NCI-H748 treated with DMSO at 0.1 percent for 48 hours (cell line): Measurements from ENCODE around the gene FANCC.
"Not testable (repeated sequence)": the region's sequence is repeated elsewhere in the genome, so short reads cannot be mapped to it uniquely, and the experiment has no call there.

Experiments used
- DNase-seq: peaks from one replicate; lab custom pipeline; 2025; lab: John Stamatoyannopoulos, UW

FANCC gene

DNA sequence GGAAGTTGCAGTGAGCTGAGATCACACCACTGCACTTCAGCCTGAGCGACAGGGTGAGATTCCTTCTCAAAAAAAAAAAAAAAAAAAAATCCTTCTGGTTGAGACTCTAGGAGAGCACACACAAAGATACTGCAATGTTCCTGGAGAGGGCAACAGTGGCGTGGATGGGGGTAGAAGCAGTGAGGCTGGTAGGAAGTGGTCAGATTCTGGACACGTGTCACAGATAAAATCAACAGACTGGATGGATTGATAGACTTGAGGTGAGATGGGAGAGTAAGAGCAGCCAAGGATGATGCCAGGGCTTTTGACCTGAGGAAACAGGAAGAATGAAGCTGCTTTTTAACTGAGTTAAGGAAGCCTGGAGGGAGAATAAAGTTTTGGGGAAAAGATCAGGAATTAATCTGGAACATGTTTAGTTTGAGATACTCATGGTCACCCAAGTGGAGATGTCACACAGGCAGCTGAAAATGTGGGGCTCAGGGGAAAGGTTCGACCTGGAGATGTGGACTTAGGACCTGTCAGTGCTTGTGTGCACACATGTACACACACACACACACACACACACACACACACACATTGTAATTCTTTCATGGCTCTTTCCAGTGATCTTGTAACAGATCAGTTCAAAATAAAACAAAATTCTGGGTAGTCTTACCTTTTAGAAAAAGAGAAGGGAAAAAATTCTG, 88.1 kb downstream of the FANCC start:
- DNase-seq, result no peak

DNA sequence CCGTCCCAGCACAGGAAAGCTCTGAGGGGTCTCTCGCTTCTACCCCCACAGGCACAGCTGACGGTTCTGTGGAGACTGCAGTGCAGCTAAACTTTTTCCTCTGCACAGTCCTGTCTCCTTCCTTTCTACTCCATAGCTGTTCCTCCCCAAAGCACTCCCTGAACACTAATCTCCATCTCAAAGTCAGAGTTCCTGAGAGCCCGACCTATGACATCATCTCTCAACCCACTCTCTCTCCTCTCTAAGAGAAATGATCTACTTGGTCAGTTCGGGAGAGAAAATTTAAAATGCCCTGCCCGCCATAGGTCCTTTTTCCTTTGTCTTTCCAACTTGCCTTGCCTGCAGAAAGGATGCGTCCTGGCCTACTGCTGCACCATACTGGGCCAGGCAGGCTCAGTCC, 90.6 kb downstream of the FANCC start:
- no peak for DNase-seq

DNA sequence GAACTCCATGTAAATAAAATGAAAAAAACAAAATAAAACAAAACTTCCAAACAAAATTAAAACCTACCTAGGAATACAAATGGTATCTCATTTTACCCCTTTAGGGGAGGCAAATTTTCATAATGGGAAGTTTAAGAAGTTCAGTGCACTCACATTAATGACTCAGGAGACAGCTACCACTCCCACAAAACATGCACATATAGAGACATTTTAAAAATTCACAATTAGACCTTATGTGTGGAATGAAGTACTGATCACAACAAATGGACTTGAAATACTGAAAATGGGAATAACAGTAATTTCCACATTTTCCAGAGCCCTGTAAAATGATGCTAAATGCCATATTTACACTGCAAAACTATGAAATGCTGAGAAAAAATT, 91.8 kb downstream of the FANCC start:
- DNase-seq, result no peak

DNA sequence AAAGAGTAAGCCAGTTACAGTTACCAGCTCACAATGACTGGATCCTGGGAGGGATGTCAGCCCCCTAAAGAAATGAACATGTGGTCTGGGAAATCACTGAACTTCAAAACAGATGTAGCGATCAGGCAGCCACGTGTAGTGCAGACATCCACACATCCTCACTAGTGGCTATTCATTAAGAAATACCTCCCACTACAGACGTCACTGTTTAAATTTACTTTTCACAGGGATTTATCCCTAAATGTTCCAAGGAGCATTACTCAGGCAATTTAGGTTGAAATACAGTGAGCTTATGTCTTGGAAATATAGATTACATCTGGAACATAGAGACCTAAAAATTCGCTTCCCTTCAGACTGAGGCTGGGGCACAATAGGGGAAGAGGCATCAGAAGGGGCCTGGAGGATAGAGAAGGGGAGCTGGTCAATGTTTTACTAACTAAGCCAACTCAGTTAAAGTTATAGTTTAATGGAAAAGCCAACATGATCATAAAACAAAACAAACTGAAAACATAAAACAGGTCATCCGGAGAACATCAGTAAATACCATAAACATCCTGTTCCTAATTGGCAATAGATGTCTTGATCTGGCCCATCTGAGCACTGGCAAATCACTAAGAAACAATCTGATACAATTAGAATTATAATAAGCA, 92.3 kb downstream of the FANCC start:
- DNase-seq, result no peak

DNA sequence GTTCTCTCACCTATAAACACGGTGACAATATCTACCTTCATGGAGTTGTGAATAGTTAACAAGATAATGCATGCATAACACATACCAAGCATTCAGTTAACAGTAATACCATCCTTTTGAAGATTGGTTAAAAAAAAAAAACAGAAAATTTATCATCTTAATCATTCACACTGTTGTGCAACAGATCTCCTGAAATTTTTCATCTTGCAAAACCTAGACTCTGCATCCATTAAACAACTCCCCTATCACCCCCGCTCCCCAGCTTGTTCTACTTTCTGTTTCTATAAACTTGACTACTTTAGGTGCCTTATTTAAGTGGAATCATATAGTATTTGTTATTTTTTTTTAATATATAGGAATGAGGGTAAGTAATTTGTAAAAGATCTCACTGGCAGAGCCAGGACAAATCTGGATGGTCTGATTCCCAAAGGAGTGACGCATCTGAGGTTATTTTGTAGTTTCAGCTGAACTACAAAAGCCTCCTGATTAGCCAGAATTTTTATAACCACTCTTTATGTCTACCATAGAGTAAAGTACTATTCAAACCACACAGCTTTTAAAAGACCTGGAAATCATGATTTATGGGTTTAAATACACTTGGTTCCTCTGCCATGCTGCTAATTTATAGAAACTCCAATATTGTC, 93.0 kb downstream of the FANCC start:
- DNase-seq, result no peak

DNA sequence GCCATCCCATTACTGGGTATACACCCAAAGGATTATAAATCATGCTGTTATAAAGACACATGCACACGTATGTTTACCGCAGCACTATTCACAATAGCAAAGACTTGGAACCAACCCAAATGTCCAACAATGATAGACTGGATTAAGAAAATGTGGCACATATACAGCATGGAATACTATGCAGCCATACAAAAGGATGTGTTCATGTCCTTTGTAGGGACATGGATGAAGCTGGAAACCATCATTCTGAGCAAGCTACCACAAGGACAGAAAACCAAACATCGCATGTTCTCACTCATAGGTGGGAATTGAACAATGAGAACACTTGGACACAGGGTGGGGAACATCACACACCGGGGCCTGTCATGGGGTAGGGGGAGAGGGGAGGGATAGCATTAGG, 97.2 kb downstream of the FANCC start:
- not testable (repeated sequence) for DNase-seq

DNA sequence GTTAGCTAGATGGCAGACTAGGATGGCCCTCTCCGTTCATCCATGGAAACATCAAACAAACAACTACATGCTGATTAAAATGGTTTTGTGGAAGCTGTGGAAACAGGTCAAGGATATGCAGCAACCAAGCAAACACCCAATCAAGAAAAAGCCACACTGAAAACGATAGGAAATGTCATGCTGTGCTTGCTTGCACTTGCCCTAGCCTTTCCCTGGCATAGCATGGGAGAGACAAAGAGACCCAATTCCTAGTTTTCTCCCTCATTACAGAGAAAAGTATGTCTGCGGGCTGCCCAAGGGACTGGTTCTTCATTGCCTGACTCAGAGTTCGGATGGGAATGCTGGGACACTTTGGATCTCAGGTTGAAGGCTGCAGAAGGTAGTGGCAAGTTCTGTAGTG, 98.7 kb downstream of the FANCC start:
- DNase-seq, result no peak

DNA sequence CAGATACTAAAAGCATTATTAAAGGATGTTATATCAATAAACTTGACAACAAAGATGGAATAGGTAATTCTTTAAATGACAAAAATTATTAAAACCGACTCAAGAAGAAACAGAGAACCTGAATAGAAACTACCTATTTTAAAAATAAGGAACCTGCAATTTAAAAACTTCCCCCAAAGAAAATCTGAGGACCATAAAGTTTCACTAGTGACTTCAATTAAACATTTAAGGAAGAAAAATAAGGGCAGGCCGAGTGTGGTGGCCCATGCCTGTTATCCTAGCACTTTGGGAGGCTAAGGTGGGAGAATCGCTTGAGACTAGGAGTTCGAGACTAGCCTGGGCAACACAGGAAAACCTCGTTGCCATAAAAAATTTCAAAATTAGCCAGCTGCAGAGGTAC, 99.6 kb downstream of the FANCC start:
- no peak for DNase-seq

DNA sequence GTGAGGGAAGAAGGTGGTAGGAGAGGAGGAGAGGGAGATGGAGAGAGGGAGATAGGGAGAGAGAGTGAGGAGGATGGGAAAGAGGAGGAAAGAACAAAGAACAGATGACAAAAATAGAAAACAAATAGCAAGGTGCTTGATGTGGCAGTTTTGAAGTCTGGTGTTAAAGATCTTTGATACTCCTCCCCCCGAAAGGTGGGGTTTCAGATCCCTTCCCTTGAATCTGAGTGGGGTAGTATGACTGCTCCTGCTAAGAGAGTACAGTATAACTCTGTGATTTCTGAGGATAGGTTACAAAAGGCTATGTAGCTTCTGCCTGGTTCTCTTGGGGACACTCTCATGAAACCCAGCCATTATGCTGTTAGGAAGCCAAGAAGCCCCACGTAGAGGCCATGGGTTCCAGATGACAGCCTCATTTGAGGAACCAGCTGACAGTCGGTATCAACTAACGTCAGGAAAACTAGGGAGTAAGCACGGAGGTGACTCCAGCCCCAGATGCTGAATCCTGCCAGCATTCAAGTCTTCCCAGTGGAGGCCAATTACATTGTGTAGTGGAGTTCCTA, 102.1 kb downstream of the FANCC start:
- no peak for DNase-seq

DNA sequence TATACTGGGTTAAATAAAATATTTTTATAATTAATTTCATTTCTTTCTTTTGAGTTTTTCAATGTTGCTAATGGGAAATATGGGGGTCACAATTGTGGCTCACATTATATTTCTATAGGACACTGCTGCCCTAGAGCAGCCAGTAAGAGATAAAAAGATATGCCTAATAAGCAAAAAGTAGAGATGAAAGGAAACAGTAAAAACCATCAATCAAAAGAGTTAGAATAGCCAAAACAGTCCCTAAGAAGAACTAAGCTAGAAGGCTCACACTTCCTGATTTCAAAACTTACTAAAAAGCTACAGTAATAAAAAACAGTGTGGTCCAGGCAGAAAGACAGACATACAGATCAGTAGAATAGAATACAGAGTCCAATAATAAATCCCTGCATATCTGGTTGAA, 104.4 kb downstream of the FANCC start:
- DNase-seq, result no peak

DNA sequence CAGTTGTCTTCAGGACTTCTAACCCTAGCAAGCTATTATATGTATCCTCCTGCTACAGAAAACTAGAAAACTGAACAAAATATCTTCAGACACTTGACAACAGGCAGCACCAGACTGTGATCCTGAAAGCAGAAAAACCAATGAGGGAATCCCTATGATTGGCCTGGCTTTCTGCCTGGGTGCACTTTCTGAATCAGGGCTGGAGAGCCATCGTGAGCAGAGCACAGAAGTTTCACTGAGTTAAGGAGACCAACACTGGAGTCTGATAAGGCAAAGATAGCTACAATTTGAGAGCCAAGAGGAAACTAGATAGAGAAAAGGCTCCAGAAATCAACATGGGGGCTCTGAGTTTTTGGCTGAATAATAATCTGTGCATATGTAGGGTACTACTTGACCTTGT, 106.5 kb downstream of the FANCC start:
- no peak for DNase-seq

DNA sequence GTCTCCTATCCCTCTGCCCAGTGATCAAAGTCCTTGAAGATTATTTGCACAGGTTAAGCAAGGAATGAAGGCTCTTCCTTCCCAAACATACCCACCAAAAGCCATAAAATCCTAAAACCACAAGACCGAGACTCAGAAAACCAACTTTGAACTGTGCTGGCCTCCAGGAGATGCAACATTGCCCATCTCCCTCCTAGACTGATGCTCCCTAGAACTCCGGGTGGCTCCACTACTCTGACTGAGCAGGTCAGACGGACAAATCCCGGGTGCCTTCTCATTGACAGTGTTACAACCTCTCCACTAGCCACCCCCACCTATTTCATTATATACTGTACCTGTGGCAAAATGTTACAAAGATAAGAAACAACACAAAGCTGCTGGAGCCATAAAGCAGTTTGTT, 110.1 kb downstream of the FANCC start:
- no peak for DNase-seq

DNA sequence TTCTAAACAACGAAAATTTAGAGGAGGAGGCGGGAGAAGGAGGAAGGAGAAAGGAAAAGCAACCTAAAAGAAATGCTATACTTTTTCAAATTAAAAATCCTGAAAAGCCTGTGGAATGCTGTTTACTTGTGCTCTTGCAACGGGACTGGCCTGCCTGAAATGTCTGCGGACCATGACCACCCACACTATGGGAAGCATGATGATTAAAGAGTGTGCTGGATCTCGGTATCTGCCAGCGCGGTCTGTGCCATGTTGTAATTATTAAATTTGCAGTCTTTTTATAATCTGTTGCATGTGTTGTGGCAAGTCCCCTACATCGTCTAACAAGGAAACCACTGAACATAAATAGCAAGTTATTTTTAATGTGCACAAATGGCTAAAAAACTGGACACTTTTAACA, 111.4 kb downstream of the FANCC start:
- no peak for DNase-seq

DNA sequence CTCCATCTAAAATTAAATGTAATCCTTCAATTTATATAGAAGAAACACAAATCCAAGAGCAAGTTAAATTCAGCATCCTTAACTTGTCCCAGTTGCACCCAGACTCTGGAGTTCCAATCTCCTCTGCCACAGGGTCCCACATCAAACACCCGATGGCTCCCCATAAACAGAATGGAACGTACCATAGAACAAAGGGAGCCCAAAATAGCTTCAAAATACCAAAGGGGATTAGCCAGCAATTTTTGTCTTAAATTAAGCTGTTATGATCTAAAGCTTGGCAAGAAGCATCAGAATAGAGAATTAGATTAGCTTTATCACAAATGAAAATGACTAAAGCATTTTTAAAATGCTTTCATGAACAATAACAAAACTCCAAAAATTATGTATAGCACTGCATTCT, 112.8 kb downstream of the FANCC start:
- DNase-seq, result no peak

DNA sequence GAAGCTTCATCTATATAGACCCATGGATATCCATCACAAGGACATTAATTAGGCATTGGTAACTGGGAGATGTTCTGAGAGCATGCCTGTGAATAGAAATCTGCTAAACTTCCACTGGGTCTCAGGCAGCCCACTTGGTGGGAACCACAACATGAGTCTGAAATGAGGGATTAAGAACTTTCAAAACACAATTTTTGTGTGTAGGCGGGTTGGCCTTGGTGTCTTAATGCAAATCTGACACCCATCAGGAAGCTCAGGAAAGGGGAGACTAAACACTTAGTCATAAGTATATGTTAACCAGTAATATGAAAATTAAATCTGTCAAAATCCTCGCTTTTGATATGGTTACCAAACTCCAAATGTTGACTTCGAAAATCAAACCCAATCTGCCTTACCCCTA, 113.2 kb downstream of the FANCC start:
- DNase-seq, result no peak

DNA sequence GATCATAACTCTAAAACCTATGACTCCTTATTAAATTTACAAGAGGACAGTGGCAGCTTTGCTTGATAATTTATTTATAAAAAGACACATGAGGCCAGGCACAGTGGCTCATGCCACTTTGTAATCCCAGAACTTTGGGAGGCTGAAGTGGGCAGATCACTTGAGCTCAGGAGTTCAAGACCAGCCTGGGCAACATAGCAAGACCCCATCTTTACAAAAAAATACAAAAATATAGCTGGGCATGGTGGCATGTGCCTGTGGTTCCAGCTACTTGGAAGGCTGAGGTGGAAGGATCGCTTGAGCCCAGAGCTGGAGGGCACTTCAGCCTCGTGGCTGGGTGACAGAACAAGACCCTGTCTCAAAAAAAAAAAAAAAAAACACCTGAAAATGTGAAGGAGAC, 114.5 kb downstream of the FANCC start:
- DNase-seq, result not testable (repeated sequence)

DNA sequence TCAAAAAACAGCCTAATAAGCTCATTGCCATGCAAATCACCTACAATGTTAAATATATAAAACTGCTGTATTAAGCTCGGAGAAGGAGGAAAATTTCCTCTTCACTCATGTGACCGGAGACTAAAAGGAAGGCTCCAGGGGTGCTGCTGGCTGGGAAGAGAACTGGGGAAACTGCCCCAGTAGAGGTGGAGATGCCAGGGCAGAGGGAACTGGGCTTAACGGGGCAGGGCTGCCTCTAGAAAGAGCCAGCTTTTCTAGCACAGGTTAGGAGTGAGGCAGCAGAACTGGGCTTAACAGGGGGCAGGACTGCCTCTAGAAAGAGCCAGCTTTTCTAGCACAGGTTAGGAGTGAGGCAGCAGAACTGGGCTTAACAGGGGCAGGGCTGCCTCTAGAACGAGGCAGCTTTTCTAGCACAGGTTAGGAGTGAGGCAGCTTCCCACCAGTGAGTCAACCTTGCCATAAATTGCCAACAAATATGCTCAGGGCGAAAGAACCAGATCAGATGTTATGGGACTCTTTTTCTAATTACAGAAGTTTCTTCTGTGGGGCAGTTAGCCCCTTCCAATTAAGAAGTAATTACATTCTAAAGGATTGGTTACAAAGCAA, 115.3 kb downstream of the FANCC start:
- no peak for DNase-seq

DNA sequence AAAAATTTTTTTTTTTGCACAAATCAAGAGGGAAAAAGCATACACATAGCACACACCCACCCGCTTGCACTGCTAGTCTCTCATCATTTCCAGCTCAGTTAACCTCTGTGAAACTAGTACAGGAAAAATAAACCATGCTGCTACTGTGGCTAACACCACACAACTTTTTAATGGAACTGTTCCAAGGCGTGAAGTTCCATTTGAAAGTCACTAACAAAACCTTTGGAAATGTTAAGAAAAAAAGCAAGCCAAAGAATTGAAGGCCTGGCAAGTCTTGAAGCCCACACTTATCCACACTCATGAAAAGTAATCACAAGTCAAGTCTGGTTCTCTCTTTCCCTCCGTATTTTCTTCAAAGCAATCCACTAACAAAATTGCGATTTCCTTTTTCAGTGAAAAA, 116.3 kb downstream of the FANCC start:
- no peak for DNase-seq

DNA sequence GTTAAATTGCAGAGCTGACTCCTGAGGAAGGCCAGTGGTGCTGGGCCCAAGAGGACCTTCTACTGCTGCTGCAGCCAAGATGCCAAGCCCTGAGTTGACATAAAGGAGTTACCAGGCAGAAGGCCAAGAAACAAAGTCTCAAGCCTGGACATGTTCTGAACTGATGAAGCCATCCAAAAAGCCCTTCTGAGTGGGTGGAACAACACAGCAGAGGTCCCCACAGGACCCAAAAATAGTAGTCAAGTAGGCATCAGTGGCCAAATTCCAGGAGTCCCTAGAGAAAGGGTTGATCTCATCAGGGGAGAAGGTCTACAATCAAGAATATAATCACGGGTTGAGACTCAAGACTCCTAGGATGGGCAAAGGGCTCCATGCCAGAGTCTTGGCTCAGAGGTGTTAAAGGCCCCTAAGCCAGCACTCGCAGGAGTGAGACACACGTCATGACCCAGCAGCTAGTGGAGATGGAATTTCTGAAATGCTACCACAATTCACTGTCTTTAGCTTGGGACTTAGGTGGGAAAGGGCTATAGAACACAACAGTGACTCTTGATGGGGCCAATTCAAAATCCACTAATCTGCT, 119.7 kb downstream of the FANCC start:
- DNase-seq, result no peak

DNA sequence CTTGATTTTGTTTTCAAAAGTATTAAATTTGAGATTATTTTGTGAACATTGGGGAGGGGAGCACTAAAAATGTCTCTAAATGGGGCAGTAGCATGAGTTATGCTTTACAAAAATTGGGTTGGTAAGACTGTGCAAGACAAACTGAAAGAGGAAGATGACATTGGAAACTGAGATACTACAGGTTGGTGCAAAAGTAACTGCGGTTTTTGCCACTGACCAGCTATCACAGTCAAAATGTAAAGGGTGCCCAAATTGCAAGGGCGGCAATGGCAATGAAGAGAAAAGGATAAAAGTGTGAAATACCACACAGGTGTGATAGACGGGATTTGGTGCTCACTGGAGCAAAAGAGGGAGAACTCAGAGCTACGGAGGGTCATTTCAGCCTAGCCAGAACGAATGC, 124.0 kb downstream of the FANCC start:
- DNase-seq, result no peak

DNA sequence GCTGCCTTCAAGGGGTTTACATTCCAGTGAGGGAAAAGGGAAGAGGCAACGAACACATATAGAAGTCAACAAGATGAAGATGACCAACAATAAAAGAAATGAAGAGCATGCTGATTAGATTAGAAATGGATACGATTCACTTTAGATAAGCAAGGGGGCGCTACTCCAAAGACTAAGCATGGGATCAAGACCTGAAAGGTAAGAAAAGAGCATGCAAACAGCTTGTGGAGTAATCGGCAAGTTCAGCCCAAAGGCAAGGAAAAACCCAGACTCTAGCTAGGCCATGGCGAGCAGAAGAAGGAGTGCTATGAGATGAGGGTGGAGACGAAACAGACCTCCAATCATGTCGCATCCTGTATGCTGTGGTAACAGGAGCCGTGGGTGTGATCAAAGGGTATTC, 124.4 kb downstream of the FANCC start:
- DNase-seq, result no peak

DNA sequence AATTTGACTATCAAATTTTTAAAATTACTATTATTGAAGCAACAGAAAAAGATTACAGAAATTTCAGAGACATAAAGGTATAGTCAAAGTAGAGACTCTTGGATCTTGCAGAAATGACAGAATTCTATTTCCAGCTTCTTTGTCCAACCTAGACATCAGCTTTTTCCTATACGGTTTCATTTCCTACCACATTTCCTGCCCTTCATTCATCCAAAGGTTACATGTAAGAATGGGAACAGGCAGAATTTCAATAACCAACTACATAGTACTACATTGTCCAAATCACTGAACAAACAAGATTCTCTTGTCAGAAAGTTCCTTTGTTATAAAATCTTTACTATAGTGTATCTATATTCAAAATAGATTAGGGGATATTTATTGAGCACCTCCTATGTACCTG, 124.9 kb downstream of the FANCC start:
- no peak for DNase-seq

DNA sequence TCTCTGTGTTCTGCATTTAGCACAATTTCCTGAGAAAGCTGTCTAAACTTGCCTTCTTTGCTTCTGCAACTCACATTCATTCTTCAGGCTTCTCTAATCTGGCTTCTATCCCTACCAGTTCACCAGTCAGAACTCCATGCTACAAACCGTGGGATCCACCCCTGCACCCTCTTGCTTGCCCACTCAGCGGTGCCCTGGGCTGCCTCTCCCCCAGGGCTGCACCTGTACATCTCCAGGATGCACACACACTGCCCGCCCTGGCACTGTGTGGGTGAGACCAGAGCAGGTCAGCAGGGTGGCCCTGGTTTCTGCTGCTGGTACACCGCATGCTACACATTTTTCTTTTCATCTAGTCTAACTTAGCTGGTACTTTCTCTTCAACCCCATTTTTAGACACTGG, 127.1 kb downstream of the FANCC start:
- DNase-seq, result no peak
